ENCODE data around the gene DNAAF5.
"Not testable (repeated sequence)": the region's sequence is repeated elsewhere in the genome, so short reads cannot be mapped to it uniquely, and the experiment has no call there.

The DNAAF5 gene

DNA sequence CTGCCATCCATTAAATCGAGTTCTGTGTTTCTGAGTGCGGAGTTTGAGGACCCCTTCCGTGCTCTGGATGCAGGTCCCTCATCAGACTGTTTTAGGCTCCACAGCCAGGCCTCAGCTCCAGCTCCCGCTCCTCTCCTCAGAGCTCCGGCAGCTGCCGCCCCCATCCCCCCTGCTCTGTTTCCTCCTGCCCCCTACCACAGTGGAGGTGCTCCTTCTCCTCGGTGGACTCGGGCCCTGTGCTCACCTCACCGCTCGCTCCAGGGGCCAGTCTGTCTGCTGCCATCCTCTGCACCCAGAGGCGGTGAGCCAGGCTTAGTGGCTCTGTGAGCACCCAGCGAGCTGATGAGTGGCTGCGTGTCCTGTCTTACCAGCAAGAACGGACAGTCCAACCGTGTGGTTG, 21.9 kb downstream of the DNAAF5 start:
- DNase-seq = no peak

GRCh38 chr7:749140-749551, 22.6 kb downstream of the DNAAF5 start:
- DNase-seq = no peak

GRCh38 chr7:750111-750905, 23.8 kb downstream of the DNAAF5 start:
- no peak for DNase-seq

DNA sequence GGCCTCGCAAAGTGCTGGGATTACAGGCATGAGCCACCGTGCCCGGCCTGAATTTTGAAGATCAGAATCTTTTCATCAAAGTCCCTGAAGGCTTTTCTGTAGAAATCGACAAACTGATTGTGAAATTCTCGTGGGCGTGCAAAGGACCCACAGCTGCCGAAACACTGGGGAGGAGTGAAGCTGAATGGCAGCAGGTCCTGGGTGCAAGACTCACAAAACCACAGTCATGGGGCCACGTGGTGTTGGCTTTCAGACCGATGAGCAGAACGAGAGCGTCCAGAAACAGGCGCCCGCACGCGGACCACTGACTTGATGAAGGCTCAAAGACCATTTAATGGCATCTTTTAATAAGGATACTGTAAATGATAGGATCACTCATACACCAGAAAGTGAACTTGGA, 25.3 kb downstream of the DNAAF5 start:
- no peak for DNase-seq

DNA sequence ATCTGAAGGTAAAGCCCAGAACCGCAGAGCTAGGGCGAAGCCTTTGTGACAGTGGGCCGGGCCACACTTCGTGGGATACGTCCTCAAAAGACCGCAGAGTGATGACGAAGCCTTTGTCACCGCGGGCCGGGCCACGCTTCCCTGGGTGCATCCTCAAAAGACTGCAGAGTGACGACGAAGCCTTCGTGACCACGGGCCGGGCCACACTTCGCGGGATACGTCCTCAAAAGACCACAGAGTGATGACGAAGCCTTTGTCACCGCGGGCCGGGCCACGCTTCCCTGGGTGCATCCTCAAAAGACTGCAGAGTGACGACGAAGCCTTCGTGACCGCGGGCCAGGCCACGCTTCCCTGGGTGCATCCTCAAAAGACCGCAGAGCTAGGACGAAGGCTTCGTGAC, 25.8 kb downstream of the DNAAF5 start:
- not testable (repeated sequence) for DNase-seq

DNA sequence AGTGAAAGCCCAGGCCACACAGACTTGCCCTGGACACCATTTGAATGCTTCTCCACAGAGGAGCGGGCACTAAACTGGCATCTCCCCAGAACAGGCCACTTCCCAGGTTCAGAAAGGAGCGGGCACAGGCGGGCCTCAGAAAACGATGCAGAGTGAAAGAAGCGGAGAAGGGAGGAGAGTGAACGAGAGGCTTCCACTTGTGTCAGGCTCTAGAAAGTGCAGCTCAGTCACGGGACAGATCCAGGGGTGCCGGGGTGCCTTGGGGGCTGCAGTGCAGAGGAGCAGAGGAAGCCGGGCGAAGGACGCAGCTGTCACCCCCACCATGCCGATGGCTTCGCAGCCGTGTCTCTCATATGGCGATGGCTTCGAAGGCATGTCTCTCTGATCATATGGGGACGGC, 26.7 kb downstream of the DNAAF5 start:
- DNase-seq = no peak

DNA sequence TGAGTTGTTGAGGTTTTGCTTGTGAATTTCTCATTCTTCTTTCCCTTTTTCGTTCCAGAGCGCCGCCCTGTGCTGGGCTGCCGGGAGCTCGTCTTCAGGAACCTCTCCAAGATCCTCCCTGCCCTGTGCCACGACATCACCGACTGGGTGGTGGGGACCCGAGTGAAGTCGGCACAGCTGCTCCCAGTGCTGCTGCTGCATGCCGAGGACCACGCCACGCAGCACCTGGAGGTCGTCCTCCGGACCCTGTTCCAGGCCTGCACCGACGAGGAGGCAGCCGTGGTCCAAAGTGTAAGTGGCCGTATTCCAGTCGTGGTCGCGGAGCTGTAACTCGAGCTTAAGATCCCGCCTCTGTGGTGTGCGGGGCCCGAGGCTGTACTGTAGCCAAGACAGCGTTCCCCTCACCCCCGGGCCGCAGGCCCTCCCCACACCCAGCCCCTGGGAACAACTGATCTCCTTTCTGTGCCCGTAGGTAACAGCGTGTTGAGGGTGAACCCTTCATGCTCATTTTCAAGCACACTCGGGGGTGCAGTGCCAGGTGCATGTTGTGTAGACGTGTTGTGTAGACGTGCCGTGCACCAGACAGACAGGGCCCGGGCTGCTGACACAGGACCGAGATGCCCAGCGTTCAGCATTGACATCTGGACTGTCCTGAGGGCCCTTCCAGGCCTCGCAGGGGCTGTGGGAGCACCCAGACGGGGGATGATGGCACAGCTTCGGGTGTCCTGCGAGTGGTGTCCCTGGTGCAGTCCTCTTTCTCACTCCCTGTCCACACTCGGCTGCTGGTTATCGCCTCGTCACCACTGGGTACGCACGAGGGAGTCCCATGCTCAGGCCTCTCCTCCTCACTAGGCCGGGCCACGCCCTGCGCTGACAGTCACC, 28.3 kb downstream of the DNAAF5 start:
- DNase-seq = no peak

DNA sequence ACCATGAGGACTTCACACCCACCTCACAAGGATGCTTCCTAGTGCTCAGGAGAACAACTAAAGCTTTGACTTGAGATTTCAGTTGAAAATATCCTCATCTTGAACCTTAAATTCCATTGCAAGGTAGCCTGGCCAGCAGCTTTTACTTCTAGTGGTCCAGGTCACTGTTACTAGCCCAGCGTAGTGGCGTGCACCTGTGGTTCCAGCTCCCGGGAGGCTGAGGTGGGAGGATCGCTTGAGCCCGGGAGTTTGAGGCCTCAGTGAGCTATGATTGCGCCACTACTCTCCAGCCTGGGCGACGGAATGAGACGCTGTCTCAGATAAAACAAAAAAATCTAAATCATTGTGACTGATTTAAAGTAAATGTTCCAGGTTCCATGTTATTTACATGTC, 28.9 kb downstream of the DNAAF5 start:
- no peak for DNase-seq

DNA sequence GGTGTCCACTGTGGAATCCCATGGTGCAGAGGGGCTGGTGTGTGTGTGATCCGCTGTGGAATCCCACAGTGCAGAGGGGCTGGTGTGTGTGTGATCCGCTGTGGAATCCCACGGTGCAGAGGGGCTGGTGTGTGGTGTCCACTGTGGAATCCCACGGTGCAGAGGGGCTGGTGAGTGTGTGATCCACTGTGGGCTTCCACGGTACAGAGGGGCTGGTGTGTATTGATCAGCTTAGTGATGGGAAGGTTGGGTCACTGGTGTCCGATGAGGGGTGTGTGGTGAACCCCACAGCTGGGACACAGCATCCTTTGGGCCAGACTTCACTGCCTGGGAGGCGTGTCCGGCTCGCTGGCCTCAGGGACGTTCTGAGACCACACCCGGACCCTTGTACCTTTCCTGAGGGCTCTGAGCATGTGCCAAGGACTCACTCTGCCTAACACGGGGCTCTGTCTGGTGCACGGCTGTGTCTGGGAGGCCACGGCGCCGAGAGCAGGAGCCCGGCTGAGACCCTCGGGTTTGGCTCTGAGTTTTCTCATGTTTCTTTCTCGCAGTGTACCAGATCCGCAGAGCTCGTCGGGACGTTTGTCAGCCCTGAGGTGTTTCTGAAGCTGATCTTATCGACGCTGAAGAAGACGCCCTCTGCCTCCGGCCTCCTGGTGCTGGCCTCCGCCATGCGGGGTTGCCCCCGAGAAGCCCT, 29.9 kb downstream of the DNAAF5 start:
- no peak for DNase-seq

DNA sequence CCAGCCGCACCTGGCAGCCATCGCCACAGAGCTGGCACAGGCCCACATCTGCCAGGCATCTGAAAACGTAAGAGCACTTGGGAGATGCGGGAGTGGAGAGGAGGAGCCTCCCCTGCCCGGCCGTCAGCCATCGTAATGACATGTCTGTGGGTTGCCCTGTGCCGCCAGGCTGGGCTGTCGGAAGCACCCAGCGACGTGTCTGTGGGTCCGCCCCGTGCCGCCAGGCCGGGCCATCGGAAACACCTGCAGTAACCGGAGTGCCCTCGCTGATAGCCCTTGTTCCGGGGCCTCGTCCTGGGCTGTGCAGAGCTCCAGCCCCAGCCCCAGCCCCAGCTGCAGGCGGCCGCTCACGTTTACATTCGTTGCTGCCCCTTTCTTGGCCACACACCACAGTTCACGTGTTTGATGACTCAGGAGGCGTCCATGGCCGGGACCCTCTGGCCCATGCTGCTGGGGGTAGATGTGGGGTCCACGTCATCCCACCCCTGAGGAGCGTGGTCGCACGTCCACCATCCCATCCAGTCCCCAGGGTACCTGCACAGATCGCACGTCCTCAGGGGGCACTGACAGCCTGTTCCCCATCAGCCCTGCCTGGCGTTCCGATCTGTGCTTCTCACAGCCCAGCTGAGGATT, 30.5 kb downstream of the DNAAF5 start:
- DNase-seq = no peak

GRCh38 chr7:757741-758163, 31.3 kb downstream of the DNAAF5 start:
- no peak for DNase-seq

DNA sequence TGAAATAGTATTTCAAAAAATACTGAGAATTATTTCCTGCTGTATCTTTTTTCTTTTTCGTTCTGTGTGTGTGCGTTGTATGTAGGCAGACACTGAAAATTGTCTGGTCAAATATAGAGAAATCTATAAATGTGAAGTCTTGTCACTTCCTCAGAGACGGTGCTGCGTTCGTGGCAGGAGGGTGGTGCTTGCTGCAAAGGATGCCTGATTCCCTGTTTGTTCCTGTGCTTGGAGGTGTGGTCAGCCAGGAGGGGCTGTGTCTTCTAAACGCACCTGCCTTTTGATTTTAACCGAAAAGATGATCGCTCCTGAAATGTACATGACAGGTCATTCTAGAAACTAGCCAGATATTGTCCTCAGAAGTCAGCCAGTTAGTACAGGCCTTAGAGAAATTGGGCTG, 33.1 kb downstream of the DNAAF5 start:
- no peak for DNase-seq

DNA sequence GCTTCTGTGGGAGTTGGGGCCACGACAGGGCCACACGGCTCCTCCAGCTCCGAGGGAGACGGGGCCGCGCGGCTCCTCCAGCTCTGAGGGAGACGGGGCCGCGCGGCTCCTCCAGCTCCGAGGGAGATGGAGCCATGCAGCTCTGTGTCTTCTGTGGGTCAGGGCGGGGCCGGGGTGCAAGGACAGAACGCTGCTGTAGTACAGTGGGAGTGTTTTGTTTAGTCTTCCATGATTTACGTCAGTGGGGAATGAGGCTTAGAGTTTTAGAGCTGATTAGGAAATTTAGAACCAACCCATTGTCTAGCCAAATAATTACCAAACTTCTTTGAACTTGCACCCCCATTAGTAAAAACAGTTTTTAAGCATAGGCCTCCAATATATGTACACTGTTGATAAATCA, 33.5 kb downstream of the DNAAF5 start:
- DNase-seq = no peak

GRCh38 chr7:761101-761500, 34.6 kb downstream of the DNAAF5 start:
- no peak for DNase-seq

- DNase-seq = no peak
These were observed 35.1 kb downstream of the DNAAF5 start for GRCh38 chr7:761631-762030.

GRCh38 chr7:762885-763284, 36.4 kb downstream of the DNAAF5 start:
- no peak for DNase-seq

DNA sequence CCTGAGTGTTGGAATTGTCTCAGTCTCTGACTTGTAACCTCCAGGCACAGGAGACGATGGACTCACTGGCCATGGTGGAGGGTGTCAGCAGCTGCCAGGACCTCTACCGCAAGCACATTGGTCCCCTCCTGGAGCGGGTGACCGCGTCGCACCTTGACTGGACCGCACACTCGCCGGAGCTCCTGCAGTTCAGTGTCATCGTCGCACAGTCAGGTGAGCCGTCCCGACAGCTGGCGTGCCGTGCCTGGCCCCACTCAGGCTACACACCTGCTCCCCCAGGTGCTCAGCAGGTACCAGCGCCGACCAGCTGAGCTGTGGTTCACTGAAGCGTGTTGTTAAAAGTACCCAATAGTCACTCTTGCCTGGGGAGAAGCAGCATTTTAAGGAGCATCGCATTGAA, 37.3 kb downstream of the DNAAF5 start:
- DNase-seq = no peak

GRCh38 chr7:765383-765782, 38.9 kb downstream of the DNAAF5 start:
- DNase-seq = no peak

DNA sequence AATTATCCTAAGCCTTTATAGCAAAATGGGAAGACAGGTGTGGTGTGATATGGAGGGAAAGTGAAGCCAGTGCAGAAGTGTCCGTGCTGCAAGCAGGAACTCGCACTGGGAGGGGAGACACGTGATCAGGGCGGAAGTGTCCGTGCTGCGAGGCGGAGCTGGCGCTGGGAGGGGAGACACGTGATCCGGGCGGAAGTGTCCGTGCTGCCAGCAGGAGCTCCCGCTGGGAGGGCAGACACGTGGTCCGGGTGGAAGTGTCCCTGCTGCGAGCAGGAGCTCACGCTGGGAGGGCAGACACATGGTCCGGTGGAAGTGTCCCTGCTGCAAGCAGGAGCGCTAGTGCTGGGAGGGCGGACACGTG, 41.1 kb downstream of the DNAAF5 start:
- no peak for DNase-seq

DNA sequence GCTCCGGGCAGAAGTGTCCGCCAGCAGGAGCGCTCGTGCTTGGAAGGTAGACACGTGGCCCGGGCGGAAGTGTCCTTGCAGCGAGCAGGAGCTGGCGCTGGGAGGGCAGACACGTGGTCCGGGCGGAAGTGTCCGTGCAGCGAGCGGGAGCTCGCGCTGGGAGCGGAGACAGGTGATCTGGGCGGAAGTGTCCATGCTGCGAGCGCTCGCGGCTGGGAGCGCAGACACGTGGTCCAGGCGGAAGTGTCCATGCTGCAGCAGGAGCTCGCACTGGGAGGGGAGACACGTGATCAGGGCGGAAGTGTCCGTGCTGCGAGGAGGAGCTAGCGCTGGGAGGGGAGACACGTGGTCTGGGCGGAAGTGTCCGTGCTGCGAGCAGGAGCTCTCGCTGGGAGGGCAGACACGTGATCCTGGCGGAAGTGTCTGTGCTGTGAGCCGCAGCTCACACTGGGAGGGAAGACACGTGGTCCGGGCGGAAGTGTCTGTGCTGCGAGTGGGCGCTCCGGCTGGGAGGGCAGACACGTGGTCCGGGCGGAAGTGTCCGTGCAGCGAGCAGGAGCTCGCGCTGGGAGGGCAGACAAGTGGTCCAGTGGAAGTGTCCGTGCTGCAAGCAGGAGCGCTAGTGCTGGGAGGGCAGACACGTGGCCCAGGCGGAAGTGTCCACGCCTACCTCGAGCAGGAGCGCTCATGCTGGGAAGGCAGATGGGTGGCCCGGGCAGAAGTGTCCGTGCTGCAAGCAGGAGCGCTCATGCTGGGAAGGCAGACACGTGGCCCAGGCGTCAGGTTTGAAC, 41.6 kb downstream of the DNAAF5 start:
- DNase-seq = no peak

DNA sequence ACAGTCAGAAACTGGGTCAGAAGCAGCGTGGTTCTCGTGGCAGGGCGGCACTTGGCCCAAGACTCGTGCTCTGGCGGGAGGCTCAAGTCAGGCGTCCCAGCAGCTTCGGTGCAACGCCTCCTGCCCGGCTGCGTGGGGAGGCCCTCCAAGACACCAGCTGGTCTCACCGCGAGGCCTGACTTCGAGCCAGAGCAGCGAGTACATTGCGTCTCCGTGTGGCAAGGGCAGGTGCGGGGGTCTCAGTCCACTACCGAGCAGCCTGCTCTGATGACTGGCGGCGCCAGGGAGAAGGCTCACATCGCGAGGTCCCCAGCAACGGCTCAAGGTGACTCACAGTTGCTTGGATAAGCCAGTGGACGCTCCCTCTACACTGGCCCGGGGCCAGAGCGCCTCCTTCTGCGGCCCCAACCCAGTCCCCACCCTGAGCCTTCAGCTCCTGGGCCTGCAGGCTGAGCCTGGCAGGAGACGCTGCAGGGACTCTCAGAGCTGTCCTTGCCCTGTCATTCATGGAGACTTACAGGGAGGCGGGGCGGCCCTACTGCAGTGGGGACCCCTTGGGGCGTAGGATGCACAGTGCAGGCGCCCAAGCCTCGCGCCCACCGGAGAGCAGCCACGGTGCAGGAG, 42.5 kb downstream of the DNAAF5 start:
- DNase-seq = no peak

GRCh38 chr7:770336-770735, 43.8 kb downstream of the DNAAF5 start:
- no peak for DNase-seq
